Spleen (tissue), 7 donors: ENCODE results near the gene MPP4.
A peak's percentile ranks its signal among the peaks of the same experiment; 100 is the strongest.

Source experiments
- POLR2A ChIP-seq, 3 donors: fragments of 450-650 bp; IDR thresholded peaks; one replicate each; pipeline ENCODE4 v1.5.1; 2017; ENCODE audit warnings: antibody characterized with exemption in 3 of 3, mild to moderate bottlenecking in 1 of 3
- POLR2AphosphoS5 ChIP-seq, 3 donors: sonication (generic); formaldehyde crosslinking; IDR thresholded peaks; one replicate each; pipeline ENCODE4 v1.5.1; 2017; ENCODE audit warnings: antibody characterized with exemption in 3 of 3
- TF ChIP-seq, protein P1 (sequence below), 11 experiments: fragments of 200-600 bp in 7 of 11; fragments of 450-650 bp in 4 of 11; sonication (generic) in 4 of 11; IDR thresholded peaks in 8 of 11; conservative IDR thresholded peaks in 3 of 11; 1 replicate in 7 of 11; 2 replicates in 4 of 11; pipeline versions ENCODE4 v1.4.0 to v1.8.0; 2016 to 2021; ENCODE audit warnings: antibody characterized with exemption in 11 of 11, inconsistent platforms in 4 of 11, mild to moderate bottlenecking in 1 of 11
- donor health status: DM: no; HTN: no; CAD: no; lungs with moderate emphysema.
- donor health status: DM: no; HTN: no; CAD: no.
- donor health status: DM: no; HTN: no; CAD: no.

DNA sequence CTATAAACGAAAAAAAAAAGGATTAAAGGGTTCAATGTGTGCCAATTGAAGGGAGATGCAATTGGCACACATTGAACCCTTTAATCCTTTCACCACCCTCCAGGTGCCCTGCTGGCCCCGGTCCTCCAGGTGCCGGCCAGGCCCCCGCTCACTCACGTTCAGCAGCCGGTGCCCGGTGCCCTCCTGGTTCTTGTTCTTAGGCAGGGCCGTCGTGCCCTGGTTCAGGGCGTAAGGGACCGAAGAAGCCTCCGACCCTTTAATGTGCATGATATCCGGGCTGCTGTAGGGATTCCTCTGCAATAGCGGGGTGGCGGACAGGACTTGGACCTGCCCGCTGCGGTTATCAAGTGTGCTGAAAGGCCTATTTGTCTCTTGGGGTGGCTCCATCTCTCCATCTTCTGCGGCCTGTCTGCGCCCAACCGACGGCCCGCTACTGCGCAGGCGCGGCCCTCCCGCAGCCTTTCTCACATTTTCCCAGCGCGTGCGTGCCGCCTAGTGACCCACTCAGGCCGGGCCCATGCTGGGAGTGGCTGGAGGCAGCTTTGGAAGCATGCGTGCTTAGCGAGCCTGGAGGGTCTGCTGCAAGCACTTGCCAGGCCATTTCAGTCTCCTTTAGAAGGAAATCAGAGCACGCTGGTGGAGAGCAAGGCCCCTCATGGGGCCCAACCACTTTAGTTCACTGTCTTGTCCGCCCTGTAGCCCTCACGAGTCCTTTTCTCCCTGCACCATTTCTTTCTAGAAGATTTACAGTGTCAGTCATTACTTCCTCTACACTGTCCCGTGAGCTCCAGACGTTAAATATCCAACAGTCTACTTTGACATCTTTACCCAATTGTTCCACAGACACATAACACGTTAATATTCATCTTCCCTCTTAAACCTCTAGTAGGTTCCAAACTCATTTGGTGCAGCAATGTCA lies 79.4 kb downstream of the MPP4 start:
- TF ChIP-seq, protein P1, sequence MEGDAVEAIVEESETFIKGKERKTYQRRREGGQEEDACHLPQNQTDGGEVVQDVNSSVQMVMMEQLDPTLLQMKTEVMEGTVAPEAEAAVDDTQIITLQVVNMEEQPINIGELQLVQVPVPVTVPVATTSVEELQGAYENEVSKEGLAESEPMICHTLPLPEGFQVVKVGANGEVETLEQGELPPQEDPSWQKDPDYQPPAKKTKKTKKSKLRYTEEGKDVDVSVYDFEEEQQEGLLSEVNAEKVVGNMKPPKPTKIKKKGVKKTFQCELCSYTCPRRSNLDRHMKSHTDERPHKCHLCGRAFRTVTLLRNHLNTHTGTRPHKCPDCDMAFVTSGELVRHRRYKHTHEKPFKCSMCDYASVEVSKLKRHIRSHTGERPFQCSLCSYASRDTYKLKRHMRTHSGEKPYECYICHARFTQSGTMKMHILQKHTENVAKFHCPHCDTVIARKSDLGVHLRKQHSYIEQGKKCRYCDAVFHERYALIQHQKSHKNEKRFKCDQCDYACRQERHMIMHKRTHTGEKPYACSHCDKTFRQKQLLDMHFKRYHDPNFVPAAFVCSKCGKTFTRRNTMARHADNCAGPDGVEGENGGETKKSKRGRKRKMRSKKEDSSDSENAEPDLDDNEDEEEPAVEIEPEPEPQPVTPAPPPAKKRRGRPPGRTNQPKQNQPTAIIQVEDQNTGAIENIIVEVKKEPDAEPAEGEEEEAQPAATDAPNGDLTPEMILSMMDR (IDR thresholded peaks at IDR 0.05 in 8 of 11, conservative IDR thresholded peaks at IDR 0.05 in 3 of 11), result peak in 3 of 11 experiments; percentile 20 to 39 (median 36)
- TF ChIP-seq POLR2A (IDR thresholded peaks at IDR 0.05), result no peak
- TF ChIP-seq POLR2AphosphoS5 (IDR thresholded peaks at IDR 0.05), result peak in 2 of 3 donors; percentile 46 to 66
